ENCODE data around the gene FBF1. TPM values are rescaled to one million over a fixed set of nuclear protein-coding genes. Genes with fewer than 3 reads are reported as not detected.

Gene FBF1
- polyA plus RNA-seq, 1 donor (not counting 4 experiments of a cell fraction or from before 2014, with no cell fraction given) = 4.3 TPM

DNA sequence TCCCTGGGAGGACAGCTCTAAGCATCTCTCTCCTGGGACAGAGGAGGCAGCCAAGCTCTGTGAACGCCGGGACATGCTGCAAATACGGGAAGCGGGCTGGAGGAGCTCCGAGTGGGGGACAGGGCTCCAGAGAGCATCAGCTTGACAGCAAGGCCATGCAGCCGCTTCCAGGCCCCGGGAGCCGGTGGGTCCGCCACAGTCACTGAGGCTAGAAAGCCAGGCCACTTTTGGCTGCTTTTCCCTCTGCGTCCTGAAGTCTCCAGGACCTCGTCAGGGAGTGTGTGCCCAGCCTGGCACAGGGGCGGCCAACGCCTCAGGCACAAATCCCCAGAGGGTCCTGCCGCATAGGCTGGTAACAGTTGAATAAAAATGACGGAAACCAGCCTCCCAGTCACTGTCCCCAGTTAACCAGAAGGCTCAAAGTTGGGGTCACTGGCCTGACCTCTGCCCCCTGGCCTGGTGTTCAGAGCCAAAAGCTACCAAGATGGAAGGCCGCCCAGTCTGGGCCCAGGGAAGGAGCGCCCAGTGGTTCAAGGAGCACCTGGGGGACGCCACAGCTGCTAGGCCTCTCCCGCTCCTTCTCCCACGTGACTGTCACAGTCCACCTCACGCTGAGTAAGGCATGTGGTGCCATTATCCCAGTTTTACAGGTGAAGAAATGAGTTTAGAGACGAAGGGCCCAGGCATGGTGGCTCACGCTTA, 40.9 kb downstream of the FBF1 start:
- Histone ChIP-seq H3K9me1 (ENCODE audit: control insufficient read depth, extremely low read depth, insufficient read depth, low read length) (no peaks in the 10 kb centered on the region), H3K27me3 (ENCODE audit: control insufficient read depth, extremely low read depth, insufficient read depth, low read length) (no peaks in the 10 kb centered on the region), H3K9me3 (ENCODE audit: control insufficient read depth, low read depth, low read length) (no peaks in the 10 kb centered on the region), H3K4me3 (ENCODE audit: control insufficient read depth in 2 of 3, extremely low read depth in 1 of 3, insufficient read depth in 2 of 3, low read depth in 1 of 3, low read length in 3 of 3) (no peak overlapping the region), H2AFZ (ENCODE audit: control insufficient read depth, low read length) (no peak overlapping the region), H3K36me3 (ENCODE audit: control insufficient read depth in 2 of 2, extremely low read depth in 1 of 2, insufficient read depth in 2 of 2, low read length in 2 of 2) (peaks cover 18 to 28% of the 10 kb centered on the region in 2 experiments), H3K9ac (ENCODE audit: control insufficient read depth, extremely low read depth, insufficient read depth, low read length) (no peak overlapping the region), H3K4me2 (ENCODE audit: control insufficient read depth, extremely low read depth, insufficient read depth, low read depth, low read length) (no peak overlapping the region), H3K79me2 (ENCODE audit: control insufficient read depth, insufficient read depth, low read length) (peaks cover 13% of the 10 kb centered on the region), H4K20me1 (ENCODE audit: control insufficient read depth, extremely low read depth, insufficient read depth, low read length) (no peaks in the 10 kb centered on the region), H3K4me1 (ENCODE audit: control insufficient read depth, extremely low read depth, insufficient read depth, low read length) (peaks cover 12% of the 10 kb centered on the region), H3K27ac (ENCODE audit: control insufficient read depth, insufficient read depth, low read length) (no peak overlapping the region)
- FAIRE-seq (no peak), DNase-seq (ENCODE audit: low read depth, low spot score) (no peak)
- dilution Hi-C loops (cut with MboI; ENCODE audit: extremely low pct_ligation_motif_present, low sequenced_read_pairs) = no loop called here
- TF ChIP-seq, protein P1, sequence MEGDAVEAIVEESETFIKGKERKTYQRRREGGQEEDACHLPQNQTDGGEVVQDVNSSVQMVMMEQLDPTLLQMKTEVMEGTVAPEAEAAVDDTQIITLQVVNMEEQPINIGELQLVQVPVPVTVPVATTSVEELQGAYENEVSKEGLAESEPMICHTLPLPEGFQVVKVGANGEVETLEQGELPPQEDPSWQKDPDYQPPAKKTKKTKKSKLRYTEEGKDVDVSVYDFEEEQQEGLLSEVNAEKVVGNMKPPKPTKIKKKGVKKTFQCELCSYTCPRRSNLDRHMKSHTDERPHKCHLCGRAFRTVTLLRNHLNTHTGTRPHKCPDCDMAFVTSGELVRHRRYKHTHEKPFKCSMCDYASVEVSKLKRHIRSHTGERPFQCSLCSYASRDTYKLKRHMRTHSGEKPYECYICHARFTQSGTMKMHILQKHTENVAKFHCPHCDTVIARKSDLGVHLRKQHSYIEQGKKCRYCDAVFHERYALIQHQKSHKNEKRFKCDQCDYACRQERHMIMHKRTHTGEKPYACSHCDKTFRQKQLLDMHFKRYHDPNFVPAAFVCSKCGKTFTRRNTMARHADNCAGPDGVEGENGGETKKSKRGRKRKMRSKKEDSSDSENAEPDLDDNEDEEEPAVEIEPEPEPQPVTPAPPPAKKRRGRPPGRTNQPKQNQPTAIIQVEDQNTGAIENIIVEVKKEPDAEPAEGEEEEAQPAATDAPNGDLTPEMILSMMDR (optimal IDR thresholded peaks at IDR 0.05 in 1 of 3, IDR thresholded peaks at IDR 0.05 in 1 of 3, conservative IDR thresholded peaks at IDR 0.05 in 1 of 3; ENCODE audit: extremely low read depth in 1 of 3, insufficient read depth in 2 of 3, low read length in 3 of 3) = no peak
- no peak for TF ChIP-seq EZH2 (IDR thresholded peaks at IDR 0.05; ENCODE audit: low read length)

DNA sequence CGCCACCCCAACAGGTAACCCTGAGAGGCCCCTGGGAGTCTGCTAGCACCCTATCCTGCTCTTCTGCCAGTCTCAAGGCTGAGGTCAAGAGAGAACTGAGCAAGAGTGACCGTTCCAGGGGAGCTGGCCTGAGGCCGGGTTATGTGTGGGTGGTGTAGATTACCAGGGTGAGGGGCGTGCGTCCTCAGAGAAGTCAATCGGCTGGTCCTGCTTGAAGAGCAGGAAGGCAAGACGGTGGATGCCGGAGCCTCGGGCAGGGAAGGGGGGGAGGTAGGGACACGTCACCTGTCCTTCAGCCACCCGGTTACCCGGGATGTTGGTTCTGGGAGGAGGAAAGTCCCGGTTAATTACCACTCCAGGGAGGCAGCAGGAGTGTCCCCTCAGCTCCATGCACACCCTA, 41.5 kb downstream of the FBF1 start:
- Histone ChIP-seq H3K9me3 (ENCODE audit: control insufficient read depth, low read depth, low read length) (no peaks in the 10 kb centered on the region), H3K9ac (ENCODE audit: control insufficient read depth, extremely low read depth, insufficient read depth, low read length) (no peak overlapping the region), H4K20me1 (ENCODE audit: control insufficient read depth, extremely low read depth, insufficient read depth, low read length) (no peaks in the 10 kb centered on the region), H3K4me2 (ENCODE audit: control insufficient read depth, extremely low read depth, insufficient read depth, low read depth, low read length) (no peak overlapping the region), H3K4me1 (ENCODE audit: control insufficient read depth, extremely low read depth, insufficient read depth, low read length) (peaks cover 12% of the 10 kb centered on the region), H3K27me3 (ENCODE audit: control insufficient read depth, extremely low read depth, insufficient read depth, low read length) (no peaks in the 10 kb centered on the region), H3K27ac (ENCODE audit: control insufficient read depth, insufficient read depth, low read length) (no peak overlapping the region), H2AFZ (ENCODE audit: control insufficient read depth, low read length) (no peak overlapping the region), H3K36me3 (ENCODE audit: control insufficient read depth in 2 of 2, extremely low read depth in 1 of 2, insufficient read depth in 2 of 2, low read length in 2 of 2) (peaks cover 18 to 28% of the 10 kb centered on the region in 2 experiments), H3K9me1 (ENCODE audit: control insufficient read depth, extremely low read depth, insufficient read depth, low read length) (no peaks in the 10 kb centered on the region), H3K4me3 (ENCODE audit: control insufficient read depth in 2 of 3, extremely low read depth in 1 of 3, insufficient read depth in 2 of 3, low read depth in 1 of 3, low read length in 3 of 3) (no peak overlapping the region), H3K79me2 (ENCODE audit: control insufficient read depth, insufficient read depth, low read length) (peaks cover 11% of the 10 kb centered on the region)
- DNase-seq (ENCODE audit: low read depth, low spot score) (no peak), FAIRE-seq (no peak)
- dilution Hi-C loops (cut with MboI; ENCODE audit: extremely low pct_ligation_motif_present, low sequenced_read_pairs) = no loop called here
- TF ChIP-seq EZH2 (IDR thresholded peaks at IDR 0.05; ENCODE audit: low read length) = no peak
- TF ChIP-seq, protein P1 (optimal IDR thresholded peaks at IDR 0.05 in 1 of 3, IDR thresholded peaks at IDR 0.05 in 1 of 3, conservative IDR thresholded peaks at IDR 0.05 in 1 of 3; ENCODE audit: extremely low read depth in 1 of 3, insufficient read depth in 2 of 3, low read length in 3 of 3) = no peak

Measured in keratinocyte (primary cell).